Vagina (tissue), 2 donors: ENCODE measurements around the gene GFPT1.

ENCODE experiments used
- CTCF ChIP-seq, 3 experiments: fragments of 450-650 bp in 2 of 3; fragments of 200-600 bp in 1 of 3; sonication (generic) in 1 of 3; IDR thresholded peaks; one replicate each; pipeline ENCODE4 v1.5.1; 2017 to 2019; ENCODE audit warnings: antibody characterized with exemption in 3 of 3, mild to moderate bottlenecking in 2 of 3, moderate library complexity in 2 of 3
- POLR2AphosphoS5 ChIP-seq, 2 donors: sonication (generic); formaldehyde crosslinking; IDR thresholded peaks; one replicate each; pipeline ENCODE4 v1.9.0; 2017; ENCODE audit warnings: antibody characterized with exemption in 2 of 2, mild to moderate bottlenecking in 2 of 2, low read depth in 1 of 2; ENCODE audit not compliant: insufficient read depth in 1 of 2

GRCh38 chr2:69306393-69306821 is 80.6 kb downstream of the GFPT1 start:
- no peak for TF ChIP-seq CTCF (IDR thresholded peaks at IDR 0.05)
- TF ChIP-seq POLR2AphosphoS5 (IDR thresholded peaks at IDR 0.05; ENCODE audit: insufficient read depth in 1 of 2, low read depth in 1 of 2), result no peak
